Effector memory CD4-positive, alpha-beta T cell (primary cell): ENCODE data around the gene TRNT1.

Experiments used
- DNase-seq, 3 donors: peaks; one replicate each; pipeline ENCODE4 v3.0.0-alpha.2; 2020
- H3K27ac ChIP-seq: 2 replicates; pipeline ENCODE4 v1.7.0; 2013; ENCODE audit warnings: mild to moderate bottlenecking, low read length, moderate library complexity; ENCODE audit not compliant: insufficient read depth, poor library complexity, severe bottlenecking
- H3K27me3 ChIP-seq: replicated peaks from 2 replicates; pipeline ENCODE4 v1.7.0; 2013; ENCODE audit warnings: mild to moderate bottlenecking, low read length; ENCODE audit not compliant: insufficient read depth, control insufficient read depth, poor library complexity, severe bottlenecking
- H3K36me3 ChIP-seq: 2 replicates; pipeline ENCODE4 v1.7.0; 2013; ENCODE audit warnings: mild to moderate bottlenecking, low read length, moderate library complexity; ENCODE audit not compliant: control insufficient read depth, insufficient read depth
- H3K4me1 ChIP-seq: 2 replicates; pipeline ENCODE4 v1.7.0; 2013; ENCODE audit warnings: low read length, mild to moderate bottlenecking; ENCODE audit not compliant: control insufficient read depth, insufficient read depth, poor library complexity, severe bottlenecking
- H3K4me3 ChIP-seq: 2 replicates; pipeline ENCODE4 v1.7.0; 2013; ENCODE audit warnings: low read length, low read depth, mild to moderate bottlenecking; ENCODE audit not compliant: insufficient read depth, poor library complexity, severe bottlenecking
- H3K9me3 ChIP-seq: 2 replicates; pipeline ENCODE4 v1.7.0; 2013; ENCODE audit warnings: mild to moderate bottlenecking, low read length, moderate library complexity; ENCODE audit not compliant: control insufficient read depth

The TRNT1 gene

DNA sequence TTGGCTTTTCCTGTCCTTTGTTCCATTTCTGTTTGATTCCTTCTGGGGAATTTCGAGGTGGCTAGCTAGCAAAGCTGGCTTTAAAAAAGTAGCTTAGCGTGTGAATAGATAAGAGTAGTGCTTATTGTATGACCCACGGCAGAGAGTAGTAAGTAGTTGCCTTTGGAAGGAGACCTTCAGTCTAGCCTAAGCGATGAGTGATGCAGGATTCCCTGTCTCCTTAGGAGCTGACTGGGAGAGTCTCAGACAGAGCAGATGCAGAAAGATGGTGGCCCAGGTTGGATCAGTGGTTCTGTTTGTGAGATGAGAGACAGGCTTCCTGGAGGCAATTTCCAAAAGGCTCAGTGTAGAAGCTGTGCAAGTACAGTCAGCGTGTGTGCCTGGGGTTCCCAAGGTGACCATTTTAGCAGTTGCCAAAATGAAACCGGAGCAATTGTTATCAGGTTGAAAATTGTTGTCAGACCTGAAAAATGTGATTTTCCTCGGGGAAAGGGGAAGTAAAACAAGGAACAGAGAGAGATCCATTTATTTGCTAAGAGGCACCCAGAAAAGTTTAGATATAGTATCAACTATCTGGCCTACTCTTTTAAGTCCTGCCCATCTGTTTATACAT is 15.9 kb upstream of the TRNT1 start:
- peaks cover 4% of the 10 kb centered on the region for H3K4me1 ChIP-seq
- no peak overlapping the region for H3K4me3 ChIP-seq
- DNase-seq, result no peak
- H3K36me3 ChIP-seq, result no peaks in the 10 kb centered on the region
- H3K9me3 ChIP-seq, result no peaks in the 10 kb centered on the region
- H3K27me3 ChIP-seq, result no peaks in the 10 kb centered on the region
- peak overlapping the region; percentile 73 for H3K27ac ChIP-seq

DNA sequence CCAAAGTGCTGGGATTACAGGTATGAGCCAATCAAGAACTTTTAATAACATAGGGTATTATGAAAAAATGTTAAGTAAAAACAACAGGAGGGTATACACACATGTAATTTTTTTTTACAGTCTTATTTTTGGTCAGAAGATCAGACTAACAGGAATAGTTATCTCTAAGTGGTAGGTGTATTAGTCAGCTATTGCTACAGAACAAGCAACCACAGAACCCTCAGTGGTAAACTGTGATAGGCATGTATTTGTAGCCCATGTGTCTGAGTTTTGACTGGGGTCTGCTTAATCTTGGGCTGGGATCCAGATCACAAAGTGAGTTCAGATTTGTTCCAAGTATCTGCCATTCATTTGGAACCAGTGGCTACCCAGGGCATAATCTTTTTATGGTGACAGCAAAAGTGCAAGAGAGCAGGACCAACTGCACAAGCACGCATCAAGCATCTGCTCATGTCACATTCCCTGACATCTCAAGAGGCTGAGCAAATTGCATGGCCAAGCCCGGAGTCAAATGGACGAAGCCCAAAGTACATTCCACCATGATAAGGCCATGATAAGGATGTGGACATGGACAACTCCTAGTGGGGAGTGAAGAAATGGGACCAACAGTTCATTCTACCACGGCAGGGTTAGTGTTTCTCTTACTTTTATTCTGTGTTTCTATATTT is 13.6 kb upstream of the TRNT1 start:
- DNase-seq, result no peak
- Histone ChIP-seq H3K36me3 (no peaks in the 10 kb centered on the region), H3K27me3 (no peaks in the 10 kb centered on the region), H3K9me3 (no peaks in the 10 kb centered on the region), H3K4me3 (no peak overlapping the region), H3K4me1 (peaks cover 4% of the 10 kb centered on the region), H3K27ac (no peak overlapping the region)

DNA sequence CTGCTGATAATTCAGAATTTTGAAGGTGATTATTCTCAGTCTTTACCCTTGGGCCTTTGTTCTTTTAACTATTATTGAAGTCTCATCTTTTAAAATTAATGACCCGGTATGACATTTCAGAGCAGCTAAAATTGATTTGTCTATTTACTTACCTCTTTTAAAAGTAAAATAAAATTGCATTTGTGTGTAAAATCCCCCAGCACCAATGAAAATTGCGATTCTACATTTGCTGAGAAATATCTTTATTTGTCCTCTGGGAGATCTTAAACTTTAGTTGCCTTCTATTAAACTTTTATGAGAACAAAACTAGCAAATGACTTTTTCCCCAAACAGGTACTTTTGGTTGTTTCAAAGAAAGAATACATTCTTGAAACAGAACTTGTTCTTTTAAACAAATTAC is 9.1 kb upstream of the TRNT1 start:
- no peak for DNase-seq
- no peaks in the 10 kb centered on the region for H3K9me3 ChIP-seq
- H3K4me3 ChIP-seq, result no peak overlapping the region
- no peak overlapping the region for H3K27ac ChIP-seq
- H3K27me3 ChIP-seq, result no peaks in the 10 kb centered on the region
- no peaks in the 10 kb centered on the region for H3K4me1 ChIP-seq
- H3K36me3 ChIP-seq, result no peaks in the 10 kb centered on the region

DNA sequence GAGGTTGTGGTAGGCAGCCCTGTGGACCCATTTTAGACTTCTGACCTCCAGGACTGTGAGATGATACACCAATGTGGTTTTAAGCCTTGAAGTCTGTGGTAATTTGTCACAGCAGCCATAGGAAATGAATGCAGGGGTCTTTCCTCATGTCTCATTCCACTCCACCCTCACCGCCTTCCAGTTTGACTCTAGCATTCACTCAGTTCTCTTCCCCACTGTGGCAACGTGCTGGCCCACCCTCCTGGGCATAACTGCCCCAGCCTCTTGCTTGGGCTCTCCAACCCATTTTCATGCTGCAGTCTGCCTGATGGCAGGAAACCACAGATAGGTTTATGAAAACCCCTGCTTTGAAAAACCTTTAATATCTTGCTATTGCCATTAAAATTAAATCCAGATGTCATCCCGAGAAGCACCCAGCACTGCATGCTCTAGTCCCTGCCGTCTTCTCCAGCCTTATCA is 7.3 kb upstream of the TRNT1 start:
- H3K9me3 ChIP-seq, result no peaks in the 10 kb centered on the region
- H3K36me3 ChIP-seq, result no peaks in the 10 kb centered on the region
- H3K4me3 ChIP-seq, result no peak overlapping the region
- H3K27me3 ChIP-seq, result no peaks in the 10 kb centered on the region
- no peak for DNase-seq
- no peaks in the 10 kb centered on the region for H3K4me1 ChIP-seq
- H3K27ac ChIP-seq, result no peak overlapping the region

DNA sequence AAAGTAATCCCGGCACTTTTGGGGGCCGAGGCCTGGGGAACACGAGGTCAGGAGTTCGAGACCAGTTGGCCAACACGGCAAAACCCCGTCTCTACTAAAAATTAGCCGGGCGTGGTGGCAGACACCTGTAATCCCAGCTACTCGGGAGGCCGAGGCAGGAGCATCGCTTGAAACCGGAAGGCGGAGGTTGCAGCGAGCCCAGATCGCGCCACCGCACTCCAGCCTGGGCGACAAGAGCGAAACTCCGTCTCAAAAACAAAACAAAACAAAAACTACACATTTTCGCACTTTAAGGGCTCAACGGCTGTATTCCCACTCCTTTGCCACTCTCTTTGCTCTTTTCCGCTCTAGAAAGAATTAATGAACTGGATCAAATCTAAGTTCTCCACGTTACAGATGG is 763 bp upstream of the TRNT1 start:
- Histone ChIP-seq H3K36me3 (peaks cover 14% of the 10 kb centered on the region), H3K27me3 (no peaks in the 10 kb centered on the region), H3K27ac (peak overlapping the region; percentile 93), H3K4me3 (peak overlapping the region; percentile 68), H3K9me3 (no peaks in the 10 kb centered on the region), H3K4me1 (peaks cover 17% of the 10 kb centered on the region)
- DNase-seq, result no peak

DNA sequence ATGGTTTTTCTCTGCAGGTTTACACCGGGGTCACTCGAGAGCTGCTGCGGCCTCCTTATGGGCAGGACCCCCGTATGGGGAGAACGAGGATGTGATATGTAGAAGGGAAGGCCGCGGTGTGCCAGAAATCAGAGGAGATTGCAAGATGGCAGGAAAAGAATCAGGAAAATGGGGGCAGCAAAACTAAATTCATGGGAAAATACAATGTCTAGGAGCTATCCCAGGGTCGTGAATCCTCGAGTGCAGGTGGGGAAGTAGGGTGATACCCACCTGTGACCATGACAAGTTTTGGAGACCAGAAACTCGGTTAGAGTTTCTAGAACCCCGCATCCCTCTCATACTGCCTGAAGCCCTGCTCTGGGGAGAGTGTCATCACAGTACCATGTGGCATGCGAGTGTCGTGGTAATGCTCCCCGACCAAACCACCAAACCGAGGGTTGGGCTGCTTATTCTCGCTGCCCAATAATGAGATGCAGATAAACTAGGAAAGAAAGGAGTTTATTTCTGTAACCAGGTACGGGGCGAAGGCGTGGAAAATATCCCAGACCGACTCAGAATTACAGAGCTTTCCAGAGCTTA is 781 bp downstream of the TRNT1 start:
- DNase-seq, result peak in 1 of 3 donors; percentile 26
- peaks cover 14% of the 10 kb centered on the region for H3K36me3 ChIP-seq
- H3K9me3 ChIP-seq, result no peaks in the 10 kb centered on the region
- peaks cover 17% of the 10 kb centered on the region for H3K4me1 ChIP-seq
- H3K4me3 ChIP-seq, result peak overlapping the region; percentile 68
- H3K27ac ChIP-seq, result peak overlapping the region; percentile 93
- no peaks in the 10 kb centered on the region for H3K27me3 ChIP-seq

DNA sequence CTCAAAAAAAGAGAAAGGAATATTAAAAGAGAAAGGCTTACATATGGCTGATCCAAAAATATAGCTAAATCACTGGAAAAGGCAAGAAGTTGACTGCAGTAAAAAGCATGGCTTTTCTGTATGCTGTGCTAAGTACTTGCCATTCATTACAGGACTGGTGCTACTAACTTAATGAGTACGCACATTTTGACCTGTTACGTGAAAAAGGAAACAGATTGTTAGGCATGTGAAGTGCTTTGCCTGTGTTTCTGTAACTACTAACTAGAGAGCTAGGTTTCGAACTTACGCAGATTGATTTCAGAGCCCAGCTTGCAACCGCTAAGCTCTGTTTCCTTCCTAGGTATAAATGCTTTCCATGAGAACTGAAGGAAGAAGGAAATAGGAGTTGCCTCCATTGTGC is 2.8 kb downstream of the TRNT1 start:
- Histone ChIP-seq H3K27me3 (no peaks in the 10 kb centered on the region), H3K27ac (no peak overlapping the region), H3K36me3 (peaks cover 21% of the 10 kb centered on the region), H3K9me3 (no peaks in the 10 kb centered on the region), H3K4me3 (no peak overlapping the region), H3K4me1 (peaks cover 17% of the 10 kb centered on the region)
- no peak for DNase-seq

DNA sequence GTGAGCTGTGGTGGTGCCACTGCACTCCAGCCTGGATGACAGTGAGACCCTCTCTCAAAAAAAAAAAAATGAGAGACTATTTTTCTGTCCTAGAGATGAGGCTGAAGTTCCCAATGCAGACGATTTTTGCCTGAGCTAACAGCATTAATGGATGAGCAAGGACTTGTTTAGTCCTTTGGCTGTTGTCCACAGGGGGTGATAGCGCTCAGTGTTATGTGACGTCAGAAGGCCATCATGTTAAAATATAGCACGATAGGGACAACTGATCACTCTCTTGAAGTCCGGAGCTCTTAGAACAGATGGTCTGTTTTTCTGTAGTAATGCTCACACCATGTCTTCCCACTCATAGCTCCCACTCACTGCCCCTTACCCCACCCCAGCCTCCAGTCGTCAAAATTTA is 6.8 kb downstream of the TRNT1 start:
- Histone ChIP-seq H3K27me3 (no peaks in the 10 kb centered on the region), H3K4me1 (no peaks in the 10 kb centered on the region), H3K4me3 (no peak overlapping the region), H3K9me3 (no peaks in the 10 kb centered on the region), H3K27ac (no peak overlapping the region), H3K36me3 (peaks cover 30% of the 10 kb centered on the region)
- DNase-seq, result no peak

DNA sequence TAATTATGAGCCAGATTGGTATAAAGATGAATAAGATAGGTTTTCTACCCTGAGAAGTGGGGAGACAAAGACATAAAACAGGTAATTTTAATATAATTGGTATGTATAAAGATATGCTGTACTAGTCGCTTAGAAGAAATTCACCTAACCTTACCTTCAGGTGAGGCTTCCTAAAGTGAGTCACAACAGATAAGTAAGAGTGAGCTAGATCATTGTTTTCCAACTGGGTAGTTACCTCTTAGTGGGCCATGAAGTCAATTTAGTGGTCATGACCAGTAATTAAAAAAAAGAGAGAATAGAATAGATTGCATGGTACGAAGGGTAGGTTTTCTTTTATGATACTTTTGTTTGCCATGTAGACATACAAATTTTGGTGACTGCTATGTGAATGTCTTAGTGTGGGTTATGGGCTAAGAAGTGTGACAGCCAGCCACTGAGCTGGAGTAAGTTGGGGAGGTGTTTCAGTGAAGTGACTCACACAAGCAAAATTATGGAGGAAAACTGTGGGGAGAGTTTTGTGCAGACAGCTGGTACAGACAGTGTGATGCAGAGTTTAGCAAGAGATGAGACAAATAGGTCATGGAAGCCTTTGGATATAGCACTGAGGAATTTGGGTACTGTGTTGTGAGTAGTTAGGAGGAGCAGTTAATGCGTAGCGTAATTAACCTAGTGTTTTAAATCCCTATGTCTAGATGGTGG is 8.2 kb downstream of the TRNT1 start:
- no peaks in the 10 kb centered on the region for H3K27me3 ChIP-seq
- no peaks in the 10 kb centered on the region for H3K4me1 ChIP-seq
- DNase-seq, result no peak
- H3K36me3 ChIP-seq, result peaks cover 37% of the 10 kb centered on the region
- no peak overlapping the region for H3K4me3 ChIP-seq
- H3K27ac ChIP-seq, result no peak overlapping the region
- no peaks in the 10 kb centered on the region for H3K9me3 ChIP-seq

DNA sequence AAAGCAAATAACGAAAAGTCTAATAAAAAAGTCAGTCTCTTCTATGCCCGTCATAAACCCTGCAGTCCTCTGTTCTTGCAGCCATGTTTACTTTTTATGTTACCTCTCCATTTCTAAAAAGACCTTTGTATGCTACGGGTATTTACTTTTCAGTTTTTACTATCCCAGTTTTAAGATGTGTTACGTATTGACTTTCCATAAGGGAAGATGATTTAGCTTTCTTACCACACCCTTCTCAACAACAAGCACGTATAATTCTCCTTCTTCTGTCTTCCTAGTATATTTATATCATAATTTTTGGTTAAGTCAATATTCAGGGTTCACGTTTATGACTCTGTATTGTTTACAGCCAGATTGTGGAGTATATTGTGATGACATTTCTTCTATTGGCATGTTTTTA is 10.8 kb downstream of the TRNT1 start:
- H3K9me3 ChIP-seq, result no peaks in the 10 kb centered on the region
- DNase-seq, result no peak
- H3K4me1 ChIP-seq, result no peaks in the 10 kb centered on the region
- no peak overlapping the region for H3K27ac ChIP-seq
- peaks cover 36% of the 10 kb centered on the region for H3K36me3 ChIP-seq
- H3K4me3 ChIP-seq, result no peak overlapping the region
- no peaks in the 10 kb centered on the region for H3K27me3 ChIP-seq
